IPS-18c (cell line): ENCODE results near the gene NAPSA.
A peak's percentile ranks its signal among the peaks of the same experiment; 100 is the strongest.
"Not testable (repeated sequence)": the region's sequence is repeated elsewhere in the genome, so short reads cannot be mapped to it uniquely, and the experiment has no call there.

Source experiments
- H3K4me3 ChIP-seq: 2 replicates; pipeline ENCODE4 v1.7.0; 2013; ENCODE audit warnings: low read depth, mild to moderate bottlenecking, low read length, moderate library complexity; ENCODE audit not compliant: insufficient read depth
- H3K9me3 ChIP-seq: one replicate; pipeline ENCODE4 v1.6.1; 2013; ENCODE audit warnings: mild to moderate bottlenecking, low read length, moderate library complexity; ENCODE audit not compliant: control insufficient read depth, insufficient read depth

The NAPSA gene

GRCh38 chr19:50371914-50372475 lies 6.6 kb upstream of the NAPSA start:
- no peaks in the 10 kb centered on the region for H3K9me3 ChIP-seq
- H3K4me3 ChIP-seq = no peak overlapping the region

- no peaks in the 10 kb centered on the region for H3K9me3 ChIP-seq
- H3K4me3 ChIP-seq = peak overlapping the region; percentile 62
These were observed 3.5 kb upstream of the NAPSA start for GRCh38 chr19:50368649-50369570.

- no peaks in the 10 kb centered on the region for H3K9me3 ChIP-seq
- no peak overlapping the region for H3K4me3 ChIP-seq
These were observed 2.6 kb downstream of the NAPSA start for GRCh38 chr19:50362656-50363424.

GRCh38 chr19:50362030-50362412 lies 3.4 kb downstream of the NAPSA start:
- no peak overlapping the region for H3K4me3 ChIP-seq
- H3K9me3 ChIP-seq = no peaks in the 10 kb centered on the region

GRCh38 chr19:50361290-50362029 lies 4.0 kb downstream of the NAPSA start:
- H3K9me3 ChIP-seq = no peaks in the 10 kb centered on the region

GRCh38 chr19:50359328-50359818 lies 6.1 kb downstream of the NAPSA start:
- H3K9me3 ChIP-seq = no peaks in the 10 kb centered on the region
- H3K4me3 ChIP-seq = no peak overlapping the region

More at GRCh38 chr19:50361290-50362029, 4.0 kb downstream of the NAPSA start:
- H3K4me3 ChIP-seq = no peak overlapping the region

- H3K4me3 ChIP-seq = no peak overlapping the region
- no peaks in the 10 kb centered on the region for H3K9me3 ChIP-seq
These were observed 6.7 kb downstream of the NAPSA start for GRCh38 chr19:50358483-50359327.

GRCh38 chr19:50357178-50358100 lies 8.0 kb downstream of the NAPSA start:
- Histone ChIP-seq H3K9me3 (no peaks in the 10 kb centered on the region), H3K4me3 (no peak overlapping the region)

GRCh38 chr19:50356691-50357177 lies 8.7 kb downstream of the NAPSA start:
- Histone ChIP-seq H3K9me3 (no peaks in the 10 kb centered on the region), H3K4me3 (no peak overlapping the region)

GRCh38 chr19:50353487-50353880 lies 12.0 kb downstream of the NAPSA start:
- H3K4me3 ChIP-seq = not testable (repeated sequence)

GRCh38 chr19:50352242-50352641 lies 13.2 kb downstream of the NAPSA start:
- no peak overlapping the region for H3K4me3 ChIP-seq
- H3K9me3 ChIP-seq = no peaks in the 10 kb centered on the region

More at GRCh38 chr19:50353487-50353880, 12.0 kb downstream of the NAPSA start:
- not testable (repeated sequence) for H3K9me3 ChIP-seq

- no peak overlapping the region for H3K4me3 ChIP-seq
These were observed 16.0 kb downstream of the NAPSA start for GRCh38 chr19:50349277-50350057.

GRCh38 chr19:50347089-50347581 lies 18.3 kb downstream of the NAPSA start:
- H3K9me3 ChIP-seq, H3K4me3 ChIP-seq: not testable (repeated sequence)

More at GRCh38 chr19:50349277-50350057, 16.0 kb downstream of the NAPSA start:
- no peaks in the 10 kb centered on the region for H3K9me3 ChIP-seq

GRCh38 chr19:50344661-50345318 lies 20.6 kb downstream of the NAPSA start:
- peaks cover 4% of the 10 kb centered on the region for H3K9me3 ChIP-seq
- no peak overlapping the region for H3K4me3 ChIP-seq
